Cardiac muscle cell (in vitro differentiated cells and primary cell): ENCODE data around the gene PIH1D2. TPM values are rescaled to one million over a fixed set of nuclear protein-coding genes. Genes with fewer than 3 reads are reported as not detected.
"Not testable (repeated sequence)": the region's sequence is repeated elsewhere in the genome, so short reads cannot be mapped to it uniquely, and the experiment has no call there.

Source experiments
- DNase-seq, 2 donors: peaks; one replicate each; pipeline versions ENCODE4 v3.0.0 to v3.0.0-alpha.2; 2010 to 2017; ENCODE audit warnings: low read depth in 1 of 2, low spot score in 1 of 2
- H3K27ac ChIP-seq: fragments of 200-600 bp; sonication (generic); 2 replicates; pipeline ENCODE4 v1.5.1; 2016
- H3K27me3 ChIP-seq: fragments of 200-600 bp; sonication (generic); 2 replicates; pipeline ENCODE4 v1.6.0; 2016; ENCODE audit warnings: control low read depth
- H3K36me3 ChIP-seq: fragments of 200-600 bp; sonication (generic); 2 replicates; pipeline ENCODE4 v1.5.1; 2016; ENCODE audit warnings: control low read depth
- H3K4me1 ChIP-seq: fragments of 200-600 bp; sonication (generic); 2 replicates; pipeline ENCODE4 v1.8.1; 2017; ENCODE audit warnings: low read depth, mild to moderate bottlenecking, mixed run types
- H3K4me3 ChIP-seq: fragments of 200-600 bp; sonication (generic); 2 replicates; pipeline ENCODE4 v1.5.1; 2016; ENCODE audit warnings: mild to moderate bottlenecking
- H3K9me3 ChIP-seq: fragments of 200-600 bp; sonication (generic); 2 replicates; pipeline ENCODE4 v1.5.1; 2017; ENCODE audit warnings: low read depth, mild to moderate bottlenecking, control low read depth
- polyA plus RNA-seq: library from polyadenylated mRNA; unstranded; fragments of >200 nt; fragmentation: Nextera tagmentation; extraction: Ambion mirVana; gene quantifications from 2 replicates; pipeline ENCODE4 v1.2.1, GENCODE V29; 2016
- total RNA-seq: library from RNA; depleted of rRNA; stranded (reverse); fragments of >200 nt; gene quantifications from 2 replicates; pipeline ENCODE4 v1.2.3, GENCODE V29; 2016
- TF ChIP-seq, protein P1 (sequence below): IDR thresholded peaks from 2 replicates; pipeline ENCODE4 v1.5.1; 2012; ENCODE audit warnings: low read depth, mild to moderate bottlenecking, low read length

Gene PIH1D2
- total and polyA plus RNA-seq, 2 experiments from 2014 or later, result 1.3 to 5.9 TPM

GRCh38 chr11:112051768-112052167 lies 22.0 kb downstream of the PIH1D2 start:
- Histone ChIP-seq H3K4me1 (no peaks in the 10 kb centered on the region), H3K4me3 (no peak overlapping the region), H3K36me3 (peaks cover 63% of the 10 kb centered on the region), H3K27ac (peak overlapping the region; percentile 78), H3K9me3 (no peaks in the 10 kb centered on the region), H3K27me3 (no peaks in the 10 kb centered on the region)
- TF ChIP-seq, protein P1, sequence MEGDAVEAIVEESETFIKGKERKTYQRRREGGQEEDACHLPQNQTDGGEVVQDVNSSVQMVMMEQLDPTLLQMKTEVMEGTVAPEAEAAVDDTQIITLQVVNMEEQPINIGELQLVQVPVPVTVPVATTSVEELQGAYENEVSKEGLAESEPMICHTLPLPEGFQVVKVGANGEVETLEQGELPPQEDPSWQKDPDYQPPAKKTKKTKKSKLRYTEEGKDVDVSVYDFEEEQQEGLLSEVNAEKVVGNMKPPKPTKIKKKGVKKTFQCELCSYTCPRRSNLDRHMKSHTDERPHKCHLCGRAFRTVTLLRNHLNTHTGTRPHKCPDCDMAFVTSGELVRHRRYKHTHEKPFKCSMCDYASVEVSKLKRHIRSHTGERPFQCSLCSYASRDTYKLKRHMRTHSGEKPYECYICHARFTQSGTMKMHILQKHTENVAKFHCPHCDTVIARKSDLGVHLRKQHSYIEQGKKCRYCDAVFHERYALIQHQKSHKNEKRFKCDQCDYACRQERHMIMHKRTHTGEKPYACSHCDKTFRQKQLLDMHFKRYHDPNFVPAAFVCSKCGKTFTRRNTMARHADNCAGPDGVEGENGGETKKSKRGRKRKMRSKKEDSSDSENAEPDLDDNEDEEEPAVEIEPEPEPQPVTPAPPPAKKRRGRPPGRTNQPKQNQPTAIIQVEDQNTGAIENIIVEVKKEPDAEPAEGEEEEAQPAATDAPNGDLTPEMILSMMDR, result no peak
- DNase-seq, result no peak

DNA sequence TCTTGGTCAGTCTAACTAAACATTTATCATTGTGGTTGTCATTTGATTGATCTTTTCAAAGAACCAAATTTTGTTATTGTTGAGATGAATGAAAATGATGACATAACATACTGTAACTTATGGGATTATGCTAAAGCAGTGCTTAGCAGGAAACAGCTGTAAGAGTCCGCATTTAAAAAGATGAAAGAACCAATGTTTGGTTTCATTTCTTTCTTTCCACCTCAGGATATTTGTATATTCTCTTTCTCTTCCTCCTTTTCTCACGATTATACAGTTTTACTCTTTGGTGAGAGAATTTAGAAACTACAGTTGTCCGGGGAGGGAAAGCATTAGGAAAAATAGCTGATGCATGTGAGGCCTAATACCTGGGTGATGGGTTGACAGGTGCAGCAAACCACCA lies 23.1 kb downstream of the PIH1D2 start:
- Histone ChIP-seq H3K4me3 (no peak overlapping the region), H3K36me3 (peaks cover 69% of the 10 kb centered on the region)
- DNase-seq, result no peak

GRCh38 chr11:112049777-112050176 lies 24.0 kb downstream of the PIH1D2 start:
- no peak for DNase-seq
- TF ChIP-seq, protein P1, result no peak
- peaks cover 77% of the 10 kb centered on the region for H3K36me3 ChIP-seq
- H3K4me1 ChIP-seq, result no peaks in the 10 kb centered on the region
- H3K4me3 ChIP-seq, result no peak overlapping the region
- no peaks in the 10 kb centered on the region for H3K27me3 ChIP-seq
- H3K27ac ChIP-seq, result peak overlapping the region; percentile 3
- no peaks in the 10 kb centered on the region for H3K9me3 ChIP-seq

More for the DNA sequence above, 23.1 kb downstream of the PIH1D2 start:
- H3K27ac ChIP-seq, result peak overlapping the region; percentile 45
- TF ChIP-seq, protein P1, result no peak
- no peaks in the 10 kb centered on the region for H3K27me3 ChIP-seq
- H3K4me1 ChIP-seq, result no peaks in the 10 kb centered on the region
- no peaks in the 10 kb centered on the region for H3K9me3 ChIP-seq

DNA sequence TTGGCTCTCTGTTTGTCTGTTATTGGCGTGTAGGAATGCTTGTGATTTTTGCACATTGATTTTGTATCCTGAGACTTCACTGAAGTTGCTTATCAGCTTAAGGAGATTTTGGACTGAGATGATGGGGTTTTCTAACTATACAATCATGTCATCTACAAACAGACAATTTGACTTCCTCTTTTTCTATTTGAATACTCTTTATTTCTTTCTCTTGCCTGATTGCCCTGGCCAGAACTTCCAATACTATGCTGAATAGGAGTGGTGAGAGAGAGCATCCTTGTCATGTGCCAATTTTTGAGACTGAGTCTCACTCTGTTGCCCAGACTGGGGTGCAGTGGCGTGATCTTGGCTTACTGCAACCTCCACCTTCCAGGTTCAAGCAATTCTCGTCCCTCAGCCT lies 25.6 kb downstream of the PIH1D2 start:
- H3K27me3 ChIP-seq, H3K27ac ChIP-seq, H3K4me1 ChIP-seq, H3K4me3 ChIP-seq, DNase-seq, H3K9me3 ChIP-seq: not testable (repeated sequence)
- peaks cover 80% of the 10 kb centered on the region for H3K36me3 ChIP-seq

DNA sequence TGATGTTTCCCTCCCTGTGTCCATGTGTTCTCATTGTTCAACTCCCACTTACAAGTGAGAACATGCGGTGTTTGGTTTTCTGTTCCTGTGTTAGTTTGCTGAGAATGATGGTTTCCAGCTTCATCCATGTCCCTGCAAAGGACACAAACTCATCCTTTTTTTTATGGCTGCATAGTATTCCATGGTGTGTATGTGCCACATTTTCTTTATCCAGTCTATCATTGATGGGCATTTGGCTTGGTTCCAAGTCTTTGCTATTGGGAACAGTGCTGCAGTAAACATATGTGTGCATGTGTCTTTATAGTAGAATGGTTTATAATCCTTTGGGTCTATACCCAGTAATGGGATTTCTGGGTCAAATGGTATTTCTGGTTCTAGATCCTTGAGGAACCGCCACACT lies 27.2 kb downstream of the PIH1D2 start:
- H3K4me3 ChIP-seq, H3K4me1 ChIP-seq, H3K27me3 ChIP-seq, H3K9me3 ChIP-seq, DNase-seq, H3K27ac ChIP-seq: not testable (repeated sequence)
- H3K36me3 ChIP-seq, result peaks cover 77% of the 10 kb centered on the region

DNA sequence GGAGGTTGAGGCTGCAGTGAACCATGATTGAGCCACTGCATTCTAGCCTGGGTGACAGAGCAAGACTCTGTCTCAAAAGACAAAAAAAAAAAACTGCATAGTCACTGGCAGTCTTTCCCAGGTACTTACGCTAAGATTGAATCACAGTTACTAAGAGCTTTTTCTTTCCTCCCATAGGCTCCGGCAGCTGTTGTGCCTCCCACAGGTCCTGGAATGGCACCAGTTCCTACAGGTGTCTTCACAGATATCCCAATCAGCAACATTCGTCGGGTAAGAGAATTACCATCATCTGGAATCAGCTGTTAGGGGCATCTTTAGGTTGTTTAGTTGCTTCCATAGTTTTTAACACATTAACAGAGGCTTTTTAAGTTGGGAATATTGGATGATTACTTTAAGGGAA lies 28.9 kb downstream of the PIH1D2 start:
- no peak for DNase-seq
- Histone ChIP-seq H3K27me3 (no peaks in the 10 kb centered on the region), H3K9me3 (no peaks in the 10 kb centered on the region), H3K36me3 (peaks cover 80% of the 10 kb centered on the region), H3K4me3 (no peak overlapping the region), H3K4me1 (no peaks in the 10 kb centered on the region), H3K27ac (no peak overlapping the region)
- TF ChIP-seq, protein P1, result no peak

DNA sequence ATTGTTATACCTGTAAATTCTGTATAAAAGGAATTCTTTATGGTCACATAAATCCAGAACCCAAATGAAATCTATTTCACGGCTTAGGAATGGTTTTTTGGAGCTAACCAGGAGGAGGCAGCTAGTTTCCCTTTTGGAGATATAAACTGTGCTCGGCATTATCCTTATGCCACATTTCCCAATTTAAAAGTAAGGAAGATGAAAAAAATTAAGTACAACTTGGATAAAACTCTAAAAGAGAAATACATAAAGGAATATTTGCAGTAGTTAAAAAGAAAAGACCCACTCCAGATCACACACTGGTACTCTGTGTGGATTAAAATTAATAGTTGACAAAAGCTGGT lies 30.9 kb downstream of the PIH1D2 start:
- Histone ChIP-seq H3K4me1 (no peaks in the 10 kb centered on the region), H3K27me3 (no peaks in the 10 kb centered on the region), H3K4me3 (no peak overlapping the region), H3K9me3 (no peaks in the 10 kb centered on the region), H3K27ac (peak overlapping the region; percentile 58), H3K36me3 (peaks cover 80% of the 10 kb centered on the region)
- TF ChIP-seq, protein P1, result no peak
- no peak for DNase-seq
